Upper lobe of left lung (tissue), 4 donors: Measurements from ENCODE around the gene PRKCQ.
A peak's percentile ranks its signal among the peaks of the same experiment; 100 is the strongest.

ENCODE experiments used
- CTCF ChIP-seq, 6 experiments: fragments of 450-650 bp in 4 of 6; fragments of 200-600 bp in 2 of 6; sonication (generic) in 2 of 6; IDR thresholded peaks; one replicate each; pipeline ENCODE4 v1.5.1; 2016 to 2019; ENCODE audit warnings: antibody characterized with exemption in 6 of 6
- POLR2A ChIP-seq, 4 donors: fragments of 450-650 bp; IDR thresholded peaks; one replicate each; pipeline ENCODE4 v1.5.1; 2016 to 2017; ENCODE audit warnings: antibody characterized with exemption in 4 of 4, mild to moderate bottlenecking in 2 of 4

GRCh38 chr10:6580279-6581029 lies 378 bp upstream of the PRKCQ start:
- TF ChIP-seq POLR2A (IDR thresholded peaks at IDR 0.05) (peak in 1 of 4 donors; percentile 73), CTCF (IDR thresholded peaks at IDR 0.05) (peak; percentile 68 to 88 (median 82))
